GM19239 (cell line): ENCODE measurements around the gene PPP1R14D.

ENCODE experiments used
- DNase-seq: peaks from one replicate; pipeline ENCODE4 v3.0.0; 2011; ENCODE audit warnings: low spot score; ENCODE audit not compliant: insufficient read length
- FAIRE-seq: peaks from 2 replicates; lab custom pipeline; 2011; peaks lifted over from hg19 to GRCh38; lab: Jason Lieb, UNC

The PPP1R14D gene

DNA sequence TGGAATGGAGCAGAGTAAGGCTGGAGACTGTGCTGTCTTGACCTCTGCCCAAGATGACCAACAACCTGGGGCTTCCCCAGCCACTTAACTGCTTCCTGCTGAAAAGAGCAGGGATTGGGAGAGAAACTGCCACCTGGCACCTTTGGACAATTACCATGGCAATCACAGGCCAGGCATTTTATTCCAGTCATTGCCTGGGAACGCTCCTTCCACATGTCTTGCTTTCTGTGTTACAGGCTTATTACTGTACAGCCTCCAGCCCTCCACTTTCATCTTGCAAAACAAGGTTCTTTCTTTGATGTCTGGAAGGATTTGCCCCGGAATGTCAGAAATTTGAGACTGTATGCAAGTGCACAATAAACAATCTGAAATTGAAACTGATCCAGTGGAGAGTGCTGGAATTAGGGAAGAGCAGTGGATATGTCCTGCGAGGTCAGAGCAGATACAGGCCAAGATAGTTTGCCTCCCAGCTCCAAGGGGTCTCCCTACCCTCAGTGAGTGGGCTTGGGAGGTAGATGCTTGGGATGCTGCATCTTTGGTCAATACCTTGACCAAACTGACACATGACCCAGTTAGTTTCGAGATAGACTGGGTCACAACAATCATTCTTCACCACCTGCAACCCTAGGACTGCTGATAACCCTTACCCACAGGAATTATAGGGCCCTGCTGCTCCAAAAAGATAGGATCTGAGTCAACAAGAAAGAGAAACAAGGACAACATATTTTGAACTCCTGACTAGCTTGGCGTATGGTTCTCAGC is 2.7 kb downstream of the PPP1R14D start:
- DNase-seq (no peak), FAIRE-seq (no peak)

DNA sequence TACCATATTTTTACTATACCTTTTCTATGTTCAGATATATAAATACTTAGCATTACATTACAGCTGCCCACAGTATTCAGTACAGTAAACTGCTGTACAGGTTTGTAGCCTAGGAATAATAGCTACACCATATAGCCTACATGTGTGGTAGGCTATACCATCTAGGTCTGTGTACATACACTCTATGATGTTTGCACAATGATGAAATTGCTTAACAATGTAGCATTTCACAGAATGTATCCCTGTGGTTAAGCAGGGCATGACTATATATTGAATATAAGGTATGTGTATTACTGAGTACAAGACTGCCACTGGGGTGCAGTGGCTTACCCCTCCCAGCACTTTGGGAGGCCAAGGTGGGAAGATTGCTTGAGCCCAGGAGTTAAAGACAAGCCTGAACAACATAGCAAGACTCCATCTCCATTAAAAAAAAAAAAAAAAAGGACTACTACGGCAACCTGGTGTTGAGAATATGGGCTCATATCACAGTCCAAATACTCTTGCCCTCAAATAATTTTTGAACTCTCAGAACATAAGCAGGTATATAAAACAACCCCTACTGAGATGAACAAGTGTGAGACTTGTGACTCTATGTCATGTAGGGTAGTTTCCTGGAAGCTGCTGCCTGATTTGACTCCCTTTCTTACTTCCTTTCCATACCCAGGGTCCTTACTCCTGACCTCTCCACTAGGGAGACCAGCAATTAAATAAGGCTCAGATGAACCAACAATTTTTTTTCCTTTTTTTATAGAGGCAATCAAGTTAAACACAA is 4.8 kb downstream of the PPP1R14D start:
- FAIRE-seq: no peak
- no peak for DNase-seq

DNA sequence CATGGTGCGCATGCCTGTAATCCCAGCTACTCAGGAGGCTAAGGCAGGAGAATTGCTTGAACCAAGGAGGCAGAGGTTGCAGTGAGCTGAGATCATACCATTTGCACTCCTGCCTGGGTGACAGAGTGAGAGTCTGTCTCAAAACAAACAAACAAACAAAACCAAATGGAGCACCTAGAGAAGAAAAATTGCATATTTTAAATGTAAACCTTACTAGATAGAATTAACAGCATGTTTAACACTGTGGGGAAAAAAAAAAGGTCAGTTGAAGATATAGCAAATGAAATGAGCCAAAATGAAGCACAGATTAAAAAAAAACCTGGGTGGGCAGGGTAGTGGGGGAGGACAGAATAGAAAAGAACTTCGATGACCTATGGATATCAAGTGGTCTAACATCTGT is 7.3 kb downstream of the PPP1R14D start:
- no peak for DNase-seq
- FAIRE-seq: no peak

DNA sequence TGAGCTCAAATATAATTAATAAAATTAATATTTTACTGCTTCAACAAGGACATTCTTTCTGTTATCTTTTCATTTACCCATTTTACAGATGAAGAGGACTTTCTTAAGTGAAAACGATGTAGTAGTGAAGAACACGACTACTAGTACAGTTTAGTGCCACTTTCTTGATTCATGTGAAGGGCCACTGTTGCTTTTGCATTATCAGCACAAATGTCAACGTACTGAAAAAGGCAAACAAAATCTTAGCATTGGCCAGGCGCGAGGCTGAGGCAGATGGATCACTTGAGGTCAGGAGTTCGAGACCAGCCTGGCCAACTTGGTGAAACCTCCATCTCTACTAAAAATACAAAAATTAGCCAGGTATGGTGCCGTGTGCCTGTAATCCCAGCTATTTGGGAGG is 9.5 kb downstream of the PPP1R14D start:
- DNase-seq (no peak), FAIRE-seq (no peak)

DNA sequence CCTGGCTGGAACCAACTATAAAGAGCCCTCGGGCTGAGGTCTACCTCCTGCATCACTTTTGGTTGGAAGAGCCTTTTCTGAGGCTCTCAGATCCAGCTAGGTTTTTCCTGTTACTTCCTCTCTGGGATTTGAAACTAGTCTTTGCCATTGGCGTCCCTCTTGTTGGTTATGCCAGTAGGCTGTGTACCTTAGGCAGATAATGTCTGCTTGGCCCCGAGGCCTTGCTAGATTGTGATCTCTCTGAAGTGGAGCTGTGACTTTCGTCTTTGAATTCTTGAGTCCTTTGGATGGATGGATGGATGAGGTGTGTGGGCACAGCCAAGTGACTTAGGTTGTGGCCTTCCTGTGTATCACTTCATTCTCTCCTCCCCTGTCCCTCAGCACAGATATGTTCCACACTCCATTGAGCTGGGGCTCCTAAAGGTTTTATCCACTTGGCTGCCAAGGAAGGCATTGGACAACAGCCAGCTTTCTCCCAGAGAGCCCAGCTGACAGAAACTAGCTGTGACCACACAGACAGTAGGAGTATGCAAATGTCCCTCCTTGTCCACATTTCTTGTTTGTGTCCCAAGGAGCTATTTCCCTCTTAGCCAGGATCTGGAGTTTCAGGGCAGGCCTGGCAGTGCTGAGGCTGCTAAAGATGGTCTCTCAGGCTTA is 13.3 kb downstream of the PPP1R14D start:
- DNase-seq: no peak
- FAIRE-seq: no peak

DNA sequence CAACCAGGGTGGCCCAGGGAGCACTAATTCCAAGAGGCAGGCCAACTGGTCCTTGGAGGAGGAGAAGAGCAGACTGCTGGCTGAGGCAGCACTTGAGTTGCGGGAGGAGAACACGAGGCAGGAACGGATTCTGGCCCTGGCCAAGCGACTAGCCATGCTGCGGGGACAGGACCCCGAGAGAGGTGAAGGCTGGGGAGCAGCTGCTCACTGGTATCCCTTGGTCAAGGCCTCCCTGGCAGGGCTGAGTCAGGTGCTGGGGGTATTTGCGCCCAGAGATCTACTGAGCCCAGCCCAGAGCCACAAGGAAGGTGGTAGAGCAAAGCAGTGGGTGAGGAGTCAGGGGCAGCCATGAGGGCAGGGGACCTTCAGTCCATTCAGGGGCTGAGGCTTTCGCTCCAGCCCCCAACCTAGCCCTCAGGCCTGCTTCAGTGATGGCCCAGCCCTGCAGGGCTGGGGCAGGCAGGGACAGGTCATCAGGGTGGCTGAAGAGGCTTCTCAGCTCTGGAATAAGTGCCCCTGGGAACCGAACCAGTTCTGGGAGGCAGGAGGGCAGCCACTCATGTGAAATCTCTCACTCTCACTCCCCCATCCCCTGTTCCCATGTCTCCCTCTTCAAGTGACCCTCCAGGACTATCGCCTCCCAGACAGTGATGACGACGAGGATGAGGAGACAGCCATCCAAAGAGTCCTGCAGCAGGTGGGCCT is 15.6 kb downstream of the PPP1R14D start:
- DNase-seq (no peak), FAIRE-seq (no peak)

DNA sequence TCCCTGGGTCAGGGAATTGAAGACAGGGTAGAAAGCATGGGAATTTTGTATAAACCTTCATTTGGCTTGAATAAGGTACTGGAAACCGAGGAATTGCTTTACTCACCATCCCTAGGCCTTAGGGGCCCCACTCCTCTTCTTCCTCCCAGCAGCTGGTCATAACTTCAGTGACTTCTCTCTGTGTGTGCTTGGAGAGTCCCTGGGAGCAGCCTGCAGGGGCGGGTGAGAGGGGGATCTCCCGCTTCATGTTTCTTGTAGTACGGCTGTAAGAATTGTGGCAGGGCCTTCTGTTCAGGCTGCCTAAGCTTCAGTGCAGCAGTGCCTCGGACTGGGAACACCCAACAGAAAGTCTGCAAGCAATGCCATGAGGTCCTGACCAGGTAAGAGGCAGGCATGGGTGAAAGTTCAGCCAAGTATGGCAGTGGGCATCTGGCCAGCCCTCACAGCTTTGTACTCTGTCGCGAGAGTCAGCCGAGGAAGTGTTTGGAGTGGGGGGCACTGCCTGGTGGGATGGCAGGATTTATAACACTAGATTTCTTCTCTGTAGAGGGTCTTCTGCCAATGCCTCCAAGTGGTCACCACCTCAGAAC is 19.6 kb downstream of the PPP1R14D start:
- FAIRE-seq: no peak
- DNase-seq: no peak

DNA sequence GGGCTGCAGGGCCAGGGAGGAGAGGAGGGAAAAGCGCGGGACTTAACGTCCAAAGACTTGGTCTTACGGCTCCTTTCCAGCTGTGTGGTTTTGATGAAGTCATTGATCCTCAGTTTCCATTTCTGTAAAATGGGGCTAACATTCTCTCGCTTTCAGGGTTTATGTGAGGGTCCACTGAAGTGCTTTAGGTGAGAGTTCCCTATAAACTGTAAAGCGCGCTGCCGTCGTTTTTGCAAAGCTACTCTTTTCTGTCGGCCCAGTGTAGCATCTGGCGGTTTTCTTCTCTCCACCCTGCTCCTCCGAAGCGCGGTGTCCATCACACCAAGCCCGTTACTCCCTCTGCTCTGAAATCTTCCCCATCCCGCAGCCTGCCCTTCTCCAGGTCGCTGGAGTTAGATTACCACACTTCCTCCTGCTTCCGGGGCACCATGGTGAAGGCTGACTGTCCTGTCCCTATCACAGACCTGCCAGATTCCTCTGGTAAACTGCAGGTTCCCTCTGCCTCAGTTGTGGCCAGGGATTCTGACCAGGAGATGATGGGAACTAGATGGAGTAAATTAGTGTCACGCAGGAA is 20.5 kb downstream of the PPP1R14D start:
- FAIRE-seq (no peak), DNase-seq (no peak)

DNA sequence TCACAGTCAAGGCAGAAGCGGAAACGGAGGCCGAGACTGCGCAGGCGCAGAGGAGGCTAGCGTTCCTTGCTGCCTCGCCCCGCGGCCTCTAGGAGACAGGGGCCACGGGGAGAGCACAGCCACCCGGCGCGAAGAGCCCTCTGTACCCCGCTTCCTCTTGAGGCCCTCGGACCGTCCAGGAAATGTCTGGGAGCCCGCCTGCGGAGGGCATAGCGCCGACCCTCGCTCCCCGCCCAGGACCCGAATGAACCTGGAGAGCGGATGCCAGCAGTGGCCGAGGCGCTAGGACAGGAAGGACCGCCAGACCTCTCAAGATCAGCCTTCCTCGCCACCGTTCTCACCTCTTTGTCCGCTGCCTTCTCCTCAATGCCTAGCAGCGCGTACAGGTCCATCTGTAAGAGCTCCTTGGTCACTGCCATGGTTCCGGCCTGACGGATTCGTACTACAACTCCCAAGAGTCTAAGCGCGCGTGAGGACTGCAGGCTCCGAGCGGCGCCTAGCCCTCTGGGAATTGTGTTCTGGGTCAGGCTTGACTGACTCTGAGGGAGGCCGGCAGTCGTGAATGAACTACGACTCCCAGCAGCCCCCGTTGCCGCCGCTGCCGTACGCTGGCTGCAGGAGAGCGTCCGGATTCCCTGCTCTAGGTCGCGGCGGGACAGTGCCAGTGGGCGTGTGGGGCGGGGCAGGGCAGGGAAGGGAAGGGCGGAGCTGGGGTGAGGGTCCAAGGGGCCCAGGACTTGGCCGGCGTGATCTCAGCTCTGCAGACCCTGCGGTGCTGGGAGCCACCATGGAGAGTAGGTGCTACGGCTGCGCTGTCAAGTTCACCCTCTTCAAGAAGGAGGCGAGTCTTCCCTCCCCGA is 21.2 kb downstream of the PPP1R14D start, which contains the start of the genes DNAJC17 and ZFYVE19:
TSS of gene DNAJC17 (minus strand) at position 446 of the 860 bp plus-strand sequence. CDS start at position 419, 27 bp downstream.
TSS of gene ZFYVE19 (plus strand) at position 62 of the 860 bp plus-strand sequence. CDS start at position 563, 501 bp downstream.
- FAIRE-seq: peak; percentile 96
- peak; percentile 88 for DNase-seq

DNA sequence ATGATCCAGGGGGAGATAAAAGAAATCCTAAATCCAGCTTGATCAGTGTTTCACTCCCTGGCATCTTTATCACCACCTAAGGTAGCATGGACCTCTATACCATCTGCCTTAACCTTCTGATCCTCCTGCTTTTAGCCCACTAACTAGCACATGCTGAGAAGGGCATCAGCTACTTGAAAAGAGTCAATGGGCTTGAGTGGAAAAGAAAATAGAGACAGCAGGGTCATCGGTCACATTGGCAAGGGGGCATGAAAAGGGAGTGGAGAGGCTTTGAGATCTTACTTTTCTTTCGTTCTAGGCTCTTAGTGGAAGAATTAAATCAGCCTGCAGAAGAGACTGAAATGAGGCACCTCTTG is 21.9 kb downstream of the PPP1R14D start:
- DNase-seq (no peak), FAIRE-seq (no peak)

DNA sequence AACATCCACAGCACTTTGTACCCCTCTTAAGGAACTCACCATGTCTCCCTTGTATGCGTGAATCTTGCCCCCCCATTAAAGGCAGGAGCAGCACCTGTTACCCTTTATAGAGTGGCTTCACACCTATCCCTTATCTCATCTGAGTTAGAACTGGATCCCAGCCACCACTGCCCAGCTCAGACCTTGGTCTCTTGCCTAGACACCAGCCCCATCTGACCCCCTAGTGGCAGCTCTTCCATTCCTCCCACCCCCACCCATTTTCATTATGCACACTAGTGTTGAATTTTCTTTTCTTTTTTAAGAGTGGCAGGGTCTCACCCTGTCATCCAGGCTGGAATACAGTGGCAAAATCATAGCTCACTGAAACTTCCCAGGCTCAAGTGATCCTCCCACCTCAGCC is 24.8 kb downstream of the PPP1R14D start:
- FAIRE-seq (no peak), DNase-seq (no peak)

DNA sequence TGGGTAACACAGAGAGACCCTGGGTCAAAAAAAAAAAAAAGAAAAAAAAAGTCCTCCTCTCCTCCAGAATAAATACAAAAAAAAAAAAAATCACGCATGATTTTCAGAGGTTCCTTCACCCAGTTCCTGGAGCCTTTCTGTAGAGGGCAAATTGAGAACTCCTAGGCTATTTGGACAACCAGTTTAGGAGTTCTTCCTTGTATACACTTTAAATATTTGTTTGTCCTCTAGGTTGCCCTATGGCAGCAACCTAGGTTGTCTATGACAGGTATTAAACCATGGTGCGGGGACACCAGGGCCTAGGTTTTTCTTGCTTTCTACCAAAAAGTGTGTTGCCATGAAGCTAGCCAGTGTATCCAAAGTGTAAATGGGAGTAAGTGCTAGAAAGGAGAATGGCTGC is 25.4 kb downstream of the PPP1R14D start:
- no peak for DNase-seq
- FAIRE-seq: no peak

DNA sequence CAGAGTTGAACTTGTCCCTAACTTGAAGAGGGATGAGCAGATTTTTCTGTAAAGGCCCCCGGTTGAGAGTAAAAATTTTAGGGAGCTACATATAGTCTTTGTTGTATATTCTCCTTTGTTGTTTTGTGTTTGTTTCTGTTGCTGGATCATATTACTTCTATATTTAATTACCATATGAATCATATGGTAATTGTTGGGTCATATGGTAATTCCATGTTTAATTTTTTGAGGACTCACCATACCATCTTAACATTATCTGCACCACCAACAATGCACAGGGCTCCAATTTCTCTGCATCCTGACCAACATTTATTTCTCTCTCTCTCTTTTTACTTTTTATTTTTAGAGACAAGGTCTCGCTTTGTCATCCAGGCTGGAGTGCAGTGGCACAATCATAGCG is 29.0 kb downstream of the PPP1R14D start:
- DNase-seq (no peak), FAIRE-seq (no peak)

DNA sequence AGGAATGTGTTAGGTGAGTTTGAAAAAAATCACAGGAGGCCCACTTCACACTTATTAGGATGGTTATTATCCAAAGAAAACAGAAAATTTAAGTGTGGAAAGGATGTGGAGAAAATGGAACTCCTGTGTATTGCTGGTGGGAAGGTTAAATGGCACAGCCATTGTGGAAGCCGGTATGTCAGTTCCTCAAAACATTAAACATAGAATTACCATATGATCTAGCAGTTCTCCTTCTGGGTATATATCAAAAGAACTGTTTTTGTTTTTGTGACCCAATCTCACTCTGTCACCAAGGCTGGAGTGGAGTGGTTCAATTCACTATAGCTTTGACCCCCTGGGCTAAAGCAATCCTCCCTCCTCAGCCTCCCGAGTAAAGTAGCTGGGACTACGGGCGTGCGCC is 32.0 kb downstream of the PPP1R14D start:
- DNase-seq (no peak), FAIRE-seq (no peak)

DNA sequence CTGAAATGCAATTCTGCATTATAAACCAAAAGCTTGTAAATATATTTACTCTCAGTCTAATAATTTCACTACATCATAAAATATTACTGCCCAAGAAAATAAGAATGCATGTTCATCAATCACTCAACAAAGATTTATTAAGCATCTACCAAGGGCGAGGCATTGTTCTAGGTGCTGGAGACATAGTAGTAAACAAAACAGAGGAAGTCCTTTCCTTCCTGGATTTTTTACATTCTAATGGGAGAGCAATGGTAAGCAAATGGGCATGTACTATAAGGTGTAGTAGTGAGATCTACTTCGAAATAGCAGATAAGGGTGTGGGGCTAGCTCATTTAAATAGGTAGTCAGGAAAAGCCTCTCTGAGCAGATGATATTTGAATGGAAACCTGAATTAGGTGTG is 32.5 kb downstream of the PPP1R14D start:
- no peak for DNase-seq
- no peak for FAIRE-seq

DNA sequence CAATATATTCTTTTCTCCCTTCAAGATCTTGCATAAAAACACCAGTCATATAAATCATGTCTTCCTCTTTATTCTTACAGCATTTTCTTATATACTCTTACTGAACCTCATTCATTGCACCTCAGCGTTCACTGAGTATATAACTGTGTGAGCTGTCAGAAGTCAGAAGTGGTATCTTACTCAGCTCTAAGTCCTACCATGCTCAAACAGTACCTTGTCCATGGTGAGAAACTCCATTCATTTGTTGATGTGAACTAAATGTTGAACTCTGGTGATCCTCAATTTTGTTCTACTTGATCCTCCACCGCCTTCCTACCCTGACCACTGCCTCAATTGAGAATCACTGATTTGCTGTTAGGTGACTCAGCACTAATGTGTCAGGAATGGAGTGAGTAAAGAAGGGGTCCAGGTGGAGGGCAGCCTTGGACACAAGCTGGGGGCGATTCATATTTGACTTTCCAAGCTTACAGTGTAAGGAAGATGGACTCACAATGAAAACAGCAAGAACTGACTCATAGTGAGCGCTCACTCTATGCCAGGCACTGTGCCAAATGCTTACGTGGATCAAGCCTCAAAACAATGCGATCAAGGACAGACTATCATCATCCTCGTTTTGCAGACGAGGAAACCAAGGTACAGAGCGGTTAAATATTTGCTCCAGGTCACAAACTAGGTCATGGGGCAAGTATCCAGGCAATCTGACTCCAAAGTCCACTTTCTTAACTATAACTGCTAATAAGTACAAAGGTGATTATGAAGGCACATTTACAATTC is 35.1 kb downstream of the PPP1R14D start:
- DNase-seq (no peak), FAIRE-seq (no peak)

DNA sequence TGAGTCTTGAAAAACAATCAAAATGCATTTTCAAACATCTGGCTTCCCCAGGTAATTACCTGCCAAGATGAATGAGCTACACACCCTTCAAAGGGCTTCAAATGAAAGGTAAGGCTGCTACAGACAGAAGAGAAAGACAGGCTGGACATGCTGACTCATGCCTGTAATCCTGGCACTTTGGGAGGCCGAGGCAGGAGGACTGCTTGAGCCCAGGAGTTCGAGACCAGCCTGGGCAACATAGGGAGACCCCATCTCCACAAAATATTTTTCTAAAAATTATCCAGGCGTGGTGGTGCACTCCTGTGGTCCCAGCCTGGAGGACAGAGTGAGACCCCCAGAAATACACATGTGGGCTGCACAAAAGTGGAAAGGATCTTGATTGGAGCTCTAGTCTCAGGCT is 36.1 kb downstream of the PPP1R14D start:
- DNase-seq (no peak), FAIRE-seq (no peak)

DNA sequence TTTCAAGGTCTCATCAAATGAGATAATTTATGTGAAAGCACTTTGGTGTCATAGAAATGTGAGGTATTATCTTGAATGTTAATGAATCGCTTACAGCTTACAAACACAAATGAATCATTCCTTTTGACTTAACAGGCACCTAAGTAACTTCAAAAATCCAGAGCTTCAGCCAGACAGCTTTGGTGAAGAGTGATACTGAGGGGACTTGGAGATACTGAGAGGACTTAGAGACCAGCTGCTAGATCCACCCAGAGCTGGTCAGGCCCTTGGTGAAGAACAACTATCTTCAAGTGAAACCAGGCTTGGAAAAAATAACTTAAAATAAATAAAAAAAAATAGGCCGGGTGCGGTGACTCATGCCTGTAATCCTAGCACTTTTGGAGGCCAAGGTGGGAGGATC is 37.8 kb downstream of the PPP1R14D start:
- FAIRE-seq (no peak), DNase-seq (no peak)
